H9 (cell line): ENCODE results near the gene SGCD. TPM values are rescaled to one million over a fixed set of nuclear protein-coding genes. Genes with fewer than 3 reads are reported as not detected.

Experiments
- DNase-seq: peaks from one replicate; pipeline ENCODE4 v3.0.0-alpha.2; 2017
- H2AFZ ChIP-seq: one replicate; pipeline ENCODE4 v1.6.1; 2013; ENCODE audit warnings: mild to moderate bottlenecking, low read length, control low read depth, moderate library complexity
- H2AK5ac ChIP-seq: 2 replicates; pipeline ENCODE4 v1.6.1; 2013; ENCODE audit warnings: low read length, control low read depth, mixed read lengths; ENCODE audit not compliant: insufficient read length
- H2BK120ac ChIP-seq: one replicate; pipeline ENCODE4 v1.6.1; 2013; ENCODE audit warnings: low read depth, mild to moderate bottlenecking, low read length, control low read depth, inconsistent platforms; ENCODE audit not compliant: poor library complexity, severe bottlenecking
- H2BK12ac ChIP-seq: 2 replicates; pipeline ENCODE4 v1.6.1; 2013; ENCODE audit warnings: low read length, control low read depth, mixed read lengths, low read depth; ENCODE audit not compliant: insufficient read length
- H2BK15ac ChIP-seq: 2 replicates; pipeline ENCODE4 v1.6.1; 2013; ENCODE audit warnings: low read depth, low read length, control low read depth
- H2BK20ac ChIP-seq: one replicate; pipeline ENCODE4 v1.6.1; 2013; ENCODE audit warnings: low read depth, mild to moderate bottlenecking, low read length, control low read depth, inconsistent platforms; ENCODE audit not compliant: poor library complexity, severe bottlenecking
- H2BK5ac ChIP-seq: 2 replicates; pipeline ENCODE4 v1.6.1; 2013; ENCODE audit warnings: low read length, control low read depth, mixed read lengths; ENCODE audit not compliant: insufficient read length
- H3K14ac ChIP-seq: 2 replicates; pipeline ENCODE4 v1.6.1; 2013; ENCODE audit warnings: low read length, control low read depth; ENCODE audit not compliant: insufficient read depth
- H3K18ac ChIP-seq: 2 replicates; pipeline ENCODE4 v1.6.1; 2013; ENCODE audit warnings: low read depth, mild to moderate bottlenecking, mixed read lengths, low read length, control low read depth; ENCODE audit not compliant: insufficient read length
- H3K23ac ChIP-seq: 2 replicates; pipeline ENCODE4 v1.6.1; 2013; ENCODE audit warnings: low read length, control low read depth, mixed read lengths, low read depth; ENCODE audit not compliant: insufficient read length
- H3K23me2 ChIP-seq: 2 replicates; pipeline ENCODE4 v1.6.1; 2013; ENCODE audit warnings: low read depth, mild to moderate bottlenecking, mixed read lengths, low read length, control low read depth; ENCODE audit not compliant: insufficient read length, poor library complexity, severe bottlenecking
- H3K27ac ChIP-seq: 2 replicates; pipeline ENCODE4 v1.5.1; 2013; ENCODE audit warnings: low read length, control low read depth, mixed read lengths, low read depth; ENCODE audit not compliant: insufficient read length
- H3K27me3 ChIP-seq: 2 replicates; pipeline ENCODE4 v1.6.1; 2013; ENCODE audit warnings: low read length, control low read depth, inconsistent platforms; ENCODE audit not compliant: insufficient read depth
- H3K4ac ChIP-seq: 2 replicates; pipeline ENCODE4 v1.6.1; 2013; ENCODE audit warnings: low read depth, mild to moderate bottlenecking, control low read depth, inconsistent platforms, low read length, moderate library complexity
- H3K4me1 ChIP-seq: 2 replicates; pipeline ENCODE4 v1.6.1; 2013; ENCODE audit warnings: low read length, control low read depth, inconsistent platforms; ENCODE audit not compliant: insufficient read depth
- H3K4me2 ChIP-seq: 2 replicates; pipeline ENCODE4 v1.6.1; 2013; ENCODE audit warnings: low read length, control low read depth, mixed read lengths; ENCODE audit not compliant: insufficient read length, insufficient read depth
- H3K56ac ChIP-seq: 2 replicates; pipeline ENCODE4 v1.6.1; 2013; ENCODE audit warnings: low read depth, mild to moderate bottlenecking, mixed read lengths, low read length, control low read depth; ENCODE audit not compliant: insufficient read length
- H3K79me1 ChIP-seq: 2 replicates; pipeline ENCODE4 v1.6.1; 2013; ENCODE audit warnings: low read depth, mild to moderate bottlenecking, moderate library complexity, low read length, control low read depth, inconsistent platforms; ENCODE audit not compliant: insufficient read depth, poor library complexity, severe bottlenecking
- H3K79me2 ChIP-seq: 2 replicates; pipeline ENCODE4 v1.6.1; 2013; ENCODE audit warnings: low read length, control low read depth, inconsistent platforms; ENCODE audit not compliant: insufficient read depth
- H3K9ac ChIP-seq: 2 replicates; pipeline ENCODE4 v1.6.1; 2013; ENCODE audit warnings: low read length, control low read depth, mixed read lengths; ENCODE audit not compliant: insufficient read length; ENCODE audit errors: extremely low read depth
- H3K9me3 ChIP-seq: one replicate; pipeline ENCODE4 v1.6.1; 2013; ENCODE audit warnings: low read depth, low read length, inconsistent platforms; ENCODE audit not compliant: control insufficient read depth
- H3T11ph ChIP-seq: one replicate; pipeline ENCODE4 v1.6.1; 2013; ENCODE audit warnings: mild to moderate bottlenecking, low read length, control low read depth, inconsistent platforms
- H4K20me1 ChIP-seq: one replicate; pipeline ENCODE4 v1.6.1; 2013; ENCODE audit not compliant: control insufficient read depth, insufficient read length, insufficient read depth
- H4K5ac ChIP-seq: 2 replicates; pipeline ENCODE4 v1.6.1; 2013; ENCODE audit warnings: low read depth, mild to moderate bottlenecking, mixed read lengths, low read length, control low read depth; ENCODE audit not compliant: insufficient read length
- H4K8ac ChIP-seq: replicated peaks from 2 replicates; pipeline ENCODE4 v1.6.1; 2013; ENCODE audit warnings: low read length, control low read depth, mixed read lengths, low read depth; ENCODE audit not compliant: insufficient read length
- H4K91ac ChIP-seq: 2 replicates; pipeline ENCODE4 v1.6.1; 2013; ENCODE audit warnings: low read depth, mild to moderate bottlenecking, moderate library complexity, mixed read lengths, low read length, control low read depth; ENCODE audit not compliant: insufficient read length
- H3K27ac Mint-ChIP-seq, 3 experiments: 2 replicates in 2 of 3; 3 replicates in 1 of 3; pipeline ENCODE4 v1.8.0; 2020 to 2021; ENCODE audit warnings: mixed read lengths in 3 of 3, mild to moderate bottlenecking in 1 of 3, moderate library complexity in 1 of 3
- H3K27me3 Mint-ChIP-seq: 2 replicates; pipeline ENCODE4 v1.8.0; 2021; ENCODE audit warnings: low read depth, mild to moderate bottlenecking, moderate library complexity, mixed read lengths
- H3K36me3 Mint-ChIP-seq, 3 experiments: 2 replicates in 2 of 3; 3 replicates in 1 of 3; pipeline ENCODE4 v1.8.0; 2020 to 2021; ENCODE audit warnings: low read depth in 3 of 3, mixed read lengths in 3 of 3; ENCODE audit not compliant: insufficient read depth in 1 of 3
- H3K4me1 Mint-ChIP-seq, 2 experiments: 2 replicates each; pipeline ENCODE4 v1.8.0; 2020; ENCODE audit warnings: mixed read lengths in 2 of 2
- H3K4me3 Mint-ChIP-seq, 2 experiments: 2 replicates in 1 of 2; 3 replicates in 1 of 2; pipeline ENCODE4 v1.8.0; 2020 to 2021; ENCODE audit warnings: mild to moderate bottlenecking in 2 of 2, mixed read lengths in 2 of 2, moderate library complexity in 1 of 2
- H3K9me3 Mint-ChIP-seq, 2 experiments: 2 replicates in 1 of 2; 3 replicates in 1 of 2; pipeline ENCODE4 v1.8.0; 2020; ENCODE audit warnings: mild to moderate bottlenecking in 2 of 2, mixed read lengths in 2 of 2, moderate library complexity in 1 of 2
- WGBS: extraction: QIAGEN DNeasy Blood & Tissue Kit; methylation state at CpG from one replicate; pipeline ENCODE4 v1.1.7; 2013; ENCODE audit warnings: missing lambda C conversion rate, low lambda C conversion rate, mixed read lengths; ENCODE audit not compliant: insufficient read length; ENCODE audit errors: extremely low coverage; 5-methylcytosine and 5-hydroxymethylcytosine counted together
- total RNA-seq: library from RNA; stranded (reverse); gene quantifications from 2 replicates; pipeline ENCODE4 v1.2.1, GENCODE V29; 2021
- TF ChIP-seq, protein P1 (sequence below): fragments of 200-600 bp; sonication (generic); conservative IDR thresholded peaks from 3 replicates; pipeline ENCODE4 v1.8.0; 2021; ENCODE audit warnings: antibody characterized with exemption, mild to moderate bottlenecking

The SGCD gene
- total RNA-seq, 1 experiment from 2014 or later, result 0.11 TPM

DNA sequence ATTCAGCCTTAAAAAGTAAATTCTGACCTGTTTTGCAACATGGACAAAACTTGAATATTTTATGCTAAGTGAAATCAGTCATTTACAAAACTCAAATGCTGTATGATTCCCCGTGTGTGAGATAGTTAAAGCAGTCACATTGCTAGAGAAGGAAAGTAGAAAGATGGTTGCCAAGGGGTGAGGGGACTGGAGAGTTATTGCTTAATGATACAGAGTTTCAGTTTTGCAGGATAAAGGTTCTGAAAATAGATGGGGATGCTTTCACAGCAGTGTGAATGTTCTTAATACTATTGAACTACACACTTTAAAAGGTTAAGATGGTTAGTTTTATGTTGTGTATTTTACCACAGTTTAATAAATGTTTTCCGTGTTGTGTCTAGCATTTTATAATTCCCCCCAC, 51.2 kb downstream of the SGCD start:
- no peak overlapping the region for H2BK120ac ChIP-seq
- no peaks in the 10 kb centered on the region for H3K4me1 Mint-ChIP-seq
- H3K4me3 Mint-ChIP-seq, result no peak overlapping the region
- no peaks in the 10 kb centered on the region for H3K79me1 ChIP-seq
- H3K9ac ChIP-seq, result no peak overlapping the region
- no peak overlapping the region for H4K8ac ChIP-seq
- no peak overlapping the region for H2AK5ac ChIP-seq
- H4K20me1 ChIP-seq, result no peaks in the 10 kb centered on the region
- H3K14ac ChIP-seq, result no peak overlapping the region
- H2AFZ ChIP-seq, result no peak overlapping the region
- no peak overlapping the region for H3K4me2 ChIP-seq
- no peak overlapping the region for H3K4ac ChIP-seq
- H2BK12ac ChIP-seq, result no peak overlapping the region
- H3K23me2 ChIP-seq, result no peaks in the 10 kb centered on the region
- H3K27me3 ChIP-seq, result no peaks in the 10 kb centered on the region
- H2BK15ac ChIP-seq, result no peak overlapping the region
- H4K91ac ChIP-seq, result no peak overlapping the region
- H3K79me2 ChIP-seq, result no peaks in the 10 kb centered on the region
- H2BK20ac ChIP-seq, result no peak overlapping the region
- no peak overlapping the region for H3T11ph ChIP-seq
- H3K23ac ChIP-seq, result no peak overlapping the region
- H3K27ac ChIP-seq, result no peak overlapping the region
- no peak for DNase-seq
- H3K56ac ChIP-seq, result no peak overlapping the region
- no peak overlapping the region for H3K18ac ChIP-seq
- H3K4me1 ChIP-seq, result no peaks in the 10 kb centered on the region
- no peak overlapping the region for H4K5ac ChIP-seq
- no peaks in the 10 kb centered on the region for H3K27me3 Mint-ChIP-seq
- no peaks in the 10 kb centered on the region for H3K36me3 Mint-ChIP-seq
- H3K27ac Mint-ChIP-seq, result no peak overlapping the region
- WGBS, result no CpG with 5 or more reads among the region's 2 CpGs
- TF ChIP-seq, protein P1, sequence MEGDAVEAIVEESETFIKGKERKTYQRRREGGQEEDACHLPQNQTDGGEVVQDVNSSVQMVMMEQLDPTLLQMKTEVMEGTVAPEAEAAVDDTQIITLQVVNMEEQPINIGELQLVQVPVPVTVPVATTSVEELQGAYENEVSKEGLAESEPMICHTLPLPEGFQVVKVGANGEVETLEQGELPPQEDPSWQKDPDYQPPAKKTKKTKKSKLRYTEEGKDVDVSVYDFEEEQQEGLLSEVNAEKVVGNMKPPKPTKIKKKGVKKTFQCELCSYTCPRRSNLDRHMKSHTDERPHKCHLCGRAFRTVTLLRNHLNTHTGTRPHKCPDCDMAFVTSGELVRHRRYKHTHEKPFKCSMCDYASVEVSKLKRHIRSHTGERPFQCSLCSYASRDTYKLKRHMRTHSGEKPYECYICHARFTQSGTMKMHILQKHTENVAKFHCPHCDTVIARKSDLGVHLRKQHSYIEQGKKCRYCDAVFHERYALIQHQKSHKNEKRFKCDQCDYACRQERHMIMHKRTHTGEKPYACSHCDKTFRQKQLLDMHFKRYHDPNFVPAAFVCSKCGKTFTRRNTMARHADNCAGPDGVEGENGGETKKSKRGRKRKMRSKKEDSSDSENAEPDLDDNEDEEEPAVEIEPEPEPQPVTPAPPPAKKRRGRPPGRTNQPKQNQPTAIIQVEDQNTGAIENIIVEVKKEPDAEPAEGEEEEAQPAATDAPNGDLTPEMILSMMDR, result no peak
- no peaks in the 10 kb centered on the region; a peak in 1 of 5 replicates for H3K9me3 Mint-ChIP-seq
- H2BK5ac ChIP-seq, result no peak overlapping the region
- H3K9me3 ChIP-seq, result no peaks in the 10 kb centered on the region
